Panc1 (cell line): Measurements from ENCODE around the gene CHRM1. TPM values are rescaled to one million over a fixed set of nuclear protein-coding genes. Genes with fewer than 3 reads are reported as not detected.

Source experiments
- ATAC-seq: fragments of 200-7000 bp; cut with Tn5 transposase; 2 replicates; pipeline ENCODE4 v1.9.1; 2020; ENCODE audit warnings: mild to moderate bottlenecking, moderate library complexity
- BruUV-seq: library from RNA; stranded (reverse); fragments of 400-500 nt; replicated peaks from 2 replicates; lab custom pipeline; 2021; lab: Mats Ljungman, UMichigan
- CTCF ChIA-PET: fragments of 300-600 bp; sonication (Branson Sonifier 250); formaldehyde crosslinking; loops from one replicate; lab custom pipeline; 2022; ENCODE audit warnings: antibody characterized with exemption; lab: Charles Lee
- POLR2A ChIA-PET: fragments of 300-600 bp; sonication (Branson Sonifier 250); formaldehyde crosslinking; loops from one replicate; lab custom pipeline; 2022; ENCODE audit warnings: antibody characterized with exemption; lab: Charles Lee
- DNase-seq: peaks from one replicate; pipeline ENCODE4 v3.0.0-alpha.2; 2010; ENCODE audit warnings: low read depth, low spot score
- H3K27ac ChIP-seq: 2 replicates; pipeline ENCODE4 v1.5.1; 2011; ENCODE audit warnings: mild to moderate bottlenecking, low read length, inconsistent platforms
- H3K27me3 ChIP-seq: fragments of 200-500 bp; sonication (Bioruptor generic); 2 replicates; pipeline ENCODE4 v1.6.0; 2014; ENCODE audit warnings: low read length, inconsistent platforms; ENCODE audit not compliant: control insufficient read depth, insufficient read depth
- H3K36me3 ChIP-seq: fragments of 200-500 bp; sonication (Bioruptor generic); 2 replicates; pipeline ENCODE4 v1.5.1; 2014; ENCODE audit warnings: inconsistent platforms, mild to moderate bottlenecking, low read length, moderate library complexity; ENCODE audit not compliant: control insufficient read depth, insufficient read depth
- H3K4me1 ChIP-seq: 2 replicates; pipeline ENCODE4 v1.5.1; 2011; ENCODE audit warnings: inconsistent platforms, mild to moderate bottlenecking, low read length, moderate library complexity; ENCODE audit not compliant: control insufficient read depth, insufficient read depth
- H3K4me3 ChIP-seq, 2 experiments: 2 replicates each; pipeline ENCODE4 v1.5.1; 2011 to 2012; ENCODE audit warnings: low read depth in 2 of 2, low read length in 2 of 2, mild to moderate bottlenecking in 2 of 2, inconsistent platforms in 1 of 2, moderate library complexity in 1 of 2
- H3K9me3 ChIP-seq: fragments of 200-500 bp; sonication (Bioruptor generic); 2 replicates; pipeline ENCODE4 v1.5.1; 2014; ENCODE audit warnings: low read depth, mild to moderate bottlenecking, inconsistent platforms, low read length, moderate library complexity; ENCODE audit not compliant: control insufficient read depth, insufficient read depth
- CTCF ChIP-seq: fragments of 450-650 bp; IDR thresholded peaks from 2 replicates; pipeline ENCODE4 v1.5.1; 2017; ENCODE audit warnings: mild to moderate bottlenecking
- POLR2AphosphoS5 ChIP-seq: IDR thresholded peaks from 2 replicates; pipeline ENCODE4 v1.6.1; 2012; ENCODE audit warnings: mild to moderate bottlenecking, low read depth, low read length, moderate library complexity
- REST ChIP-seq, 2 experiments: IDR thresholded peaks; 2 replicates each; pipeline ENCODE4 v1.6.1; 2011 to 2012; ENCODE audit warnings: low read depth in 2 of 2, control low read depth in 1 of 2, low read length in 1 of 2, mild to moderate bottlenecking in 1 of 2, moderate library complexity in 1 of 2; ENCODE audit not compliant: insufficient read depth in 1 of 2
- SIN3A ChIP-seq: IDR thresholded peaks from 2 replicates; pipeline ENCODE4 v1.6.1; 2012; ENCODE audit warnings: low read depth, mild to moderate bottlenecking, low read length, moderate library complexity, borderline replicate concordance; ENCODE audit not compliant: insufficient read depth
- TCF7L2 ChIP-seq: IDR thresholded peaks from 2 replicates; pipeline ENCODE4 v1.6.1; 2011; ENCODE audit warnings: mild to moderate bottlenecking, low read depth, low read length, inconsistent platforms
- in situ Hi-C: cut with HindIII; loops from 2 replicates; pipeline ENCODE4 v1.10.0; 2016; ENCODE audit warnings: low sequenced_read_pairs, low pct_unique_long_range_greater_than_20kb
- intact Hi-C: fragments of 100-400 bp; cut with micrococcal nuclease; formaldehyde crosslinking; loops from one replicate; pipeline ENCODE4 v1.10.0; 2022; ENCODE audit not compliant: unreplicated experiment
- total RNA-seq: library from RNA; stranded (reverse); gene quantifications from one replicate; pipeline ENCODE4 v1.2.1, GENCODE V29; 2021; ENCODE audit not compliant: unreplicated experiment

CHRM1 gene
- total RNA-seq, 1 experiment from 2014 or later = not detected

- Histone ChIP-seq H3K4me3 (no peak overlapping the region), H3K4me1 (no peaks in the 10 kb centered on the region), H3K36me3 (no peaks in the 10 kb centered on the region), H3K9me3 (no peaks in the 10 kb centered on the region), H3K27ac (no peak overlapping the region), H3K27me3 (no peaks in the 10 kb centered on the region)
- in situ Hi-C loops = no loop called here
- CTCF ChIA-PET = no interaction called here
- POLR2A ChIA-PET = no interaction called here
- BruUV-seq = no TSS peak
- ATAC-seq (no peak), DNase-seq (no peak)
- intact Hi-C loops = no loop called here
- TF ChIP-seq CTCF (no peak), REST (IDR thresholded peaks at IDR 0.05; ENCODE audit: insufficient read depth in 1 of 2, low read depth in 2 of 2, low read length in 1 of 2) (no peak), SIN3A (no peak), POLR2AphosphoS5 (no peak), TCF7L2 (no peak)
Measured at GRCh38 chr11:62957147-62957546, 36.0 kb upstream of the CHRM1 start.

- POLR2A ChIA-PET = no interaction called here
- no peak for ATAC-seq
- CTCF ChIA-PET = no interaction called here
Measured at GRCh38 chr11:62954478-62954877, 33.3 kb upstream of the CHRM1 start.

More at GRCh38 chr11:62954478-62954877, 33.3 kb upstream of the CHRM1 start:
- H3K4me1 ChIP-seq = no peaks in the 10 kb centered on the region
- intact Hi-C loops (no loop called here), in situ Hi-C loops (no loop called here)
- no peaks in the 10 kb centered on the region for H3K27me3 ChIP-seq
- H3K4me3 ChIP-seq = no peak overlapping the region
- H3K9me3 ChIP-seq = no peaks in the 10 kb centered on the region
- H3K36me3 ChIP-seq = no peaks in the 10 kb centered on the region
- H3K27ac ChIP-seq = no peak overlapping the region
- no TSS peak for BruUV-seq
- DNase-seq = no peak
- no peak for TF ChIP-seq SIN3A
- no peak for TF ChIP-seq REST (IDR thresholded peaks at IDR 0.05; ENCODE audit: insufficient read depth in 1 of 2, low read depth in 2 of 2, low read length in 1 of 2)
- TF ChIP-seq TCF7L2 = no peak
- no peak for TF ChIP-seq CTCF
- TF ChIP-seq POLR2AphosphoS5 = no peak
